Suprapubic skin (tissue), 4 donors: ENCODE measurements around the gene TRMT13.

Source experiments
- EP300 ChIP-seq: sonication (generic); formaldehyde crosslinking; IDR thresholded peaks from one replicate; pipeline ENCODE4 v1.6.1; 2017; ENCODE audit warnings: antibody characterized with exemption
- POLR2A ChIP-seq, 2 donors: fragments of 450-650 bp; IDR thresholded peaks; one replicate each; pipeline ENCODE4 v1.6.1; 2017; ENCODE audit warnings: antibody characterized with exemption in 2 of 2, mild to moderate bottlenecking in 2 of 2, moderate library complexity in 2 of 2
- POLR2AphosphoS5 ChIP-seq, 3 donors: sonication (generic); formaldehyde crosslinking; IDR thresholded peaks; one replicate each; pipeline ENCODE4 v1.6.1; 2017; ENCODE audit warnings: antibody characterized with exemption in 3 of 3
- TF ChIP-seq, protein P1 (sequence below), 2 donors: fragments of 200-600 bp in 1 of 2; fragments of 450-650 bp in 1 of 2; sonication (generic) in 1 of 2; IDR thresholded peaks; one replicate each; pipeline ENCODE4 v1.5.1; 2016 to 2019; ENCODE audit warnings: antibody characterized with exemption in 2 of 2, mild to moderate bottlenecking in 1 of 2, moderate library complexity in 1 of 2

DNA sequence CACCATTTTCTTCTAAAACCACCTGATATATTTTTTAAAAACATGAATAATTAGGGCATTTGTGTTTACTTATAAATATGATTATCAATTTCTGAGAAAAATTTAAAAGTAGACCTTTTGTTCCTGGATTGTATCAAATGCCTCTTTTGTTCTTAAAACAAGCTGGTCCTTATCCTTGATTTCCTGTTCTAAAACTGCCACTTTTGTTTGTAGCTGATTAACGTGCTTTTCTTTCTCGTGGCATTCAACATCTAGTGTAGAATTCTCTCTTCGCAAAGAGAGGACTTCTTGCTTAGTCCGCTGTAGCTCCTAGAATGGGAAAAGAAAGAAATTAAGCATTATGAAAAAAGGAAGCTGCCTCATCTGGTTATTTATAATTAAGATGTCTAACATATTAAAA, 25.3 kb upstream of the TRMT13 start:
- TF ChIP-seq, protein P1, sequence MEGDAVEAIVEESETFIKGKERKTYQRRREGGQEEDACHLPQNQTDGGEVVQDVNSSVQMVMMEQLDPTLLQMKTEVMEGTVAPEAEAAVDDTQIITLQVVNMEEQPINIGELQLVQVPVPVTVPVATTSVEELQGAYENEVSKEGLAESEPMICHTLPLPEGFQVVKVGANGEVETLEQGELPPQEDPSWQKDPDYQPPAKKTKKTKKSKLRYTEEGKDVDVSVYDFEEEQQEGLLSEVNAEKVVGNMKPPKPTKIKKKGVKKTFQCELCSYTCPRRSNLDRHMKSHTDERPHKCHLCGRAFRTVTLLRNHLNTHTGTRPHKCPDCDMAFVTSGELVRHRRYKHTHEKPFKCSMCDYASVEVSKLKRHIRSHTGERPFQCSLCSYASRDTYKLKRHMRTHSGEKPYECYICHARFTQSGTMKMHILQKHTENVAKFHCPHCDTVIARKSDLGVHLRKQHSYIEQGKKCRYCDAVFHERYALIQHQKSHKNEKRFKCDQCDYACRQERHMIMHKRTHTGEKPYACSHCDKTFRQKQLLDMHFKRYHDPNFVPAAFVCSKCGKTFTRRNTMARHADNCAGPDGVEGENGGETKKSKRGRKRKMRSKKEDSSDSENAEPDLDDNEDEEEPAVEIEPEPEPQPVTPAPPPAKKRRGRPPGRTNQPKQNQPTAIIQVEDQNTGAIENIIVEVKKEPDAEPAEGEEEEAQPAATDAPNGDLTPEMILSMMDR (IDR thresholded peaks at IDR 0.05): no peak
- no peak for TF ChIP-seq EP300
- no peak for TF ChIP-seq POLR2AphosphoS5 (IDR thresholded peaks at IDR 0.05)
- TF ChIP-seq POLR2A (IDR thresholded peaks at IDR 0.05): no peak
